ENCODE results near the gene CAMK2G. TPM values are rescaled to one million over a fixed set of nuclear protein-coding genes. Genes with fewer than 3 reads are reported as not detected.

The CAMK2G gene
- total RNA-seq, 5 donors from 2014 or later (not counting 1 experiment from before 2014, with no cell fraction given), result 50.6 to 59.9 (median 55.5) TPM

GRCh38 chr10:73819081-73819480 is 55.3 kb downstream of the CAMK2G start:
- WGBS (ENCODE audit: insufficient coverage), result 85% methylated on average over 5 of the region's 5 CpGs
- POLR2A ChIA-PET, result no interaction called here

GRCh38 chr10:73818402-73818801 is 56.0 kb downstream of the CAMK2G start:
- POLR2A ChIA-PET, result no interaction called here

More at GRCh38 chr10:73819081-73819480, 55.3 kb downstream of the CAMK2G start:
- Mint-ChIP-seq H3K4me1 (no peaks in the 10 kb centered on the region), H3K27ac (peak overlapping the region in 1 of 2 donors; percentile 23), H3K4me3 (no peak overlapping the region), H3K9me3 (no peaks in the 10 kb centered on the region), H3K36me3 (peaks cover 42% of the 10 kb centered on the region), H3K27me3 (no peaks in the 10 kb centered on the region)
- DNase-seq, result no peak
- no peaks in the 10 kb centered on the region for H3K9me3 ChIP-seq
- ATAC-seq (replicated peaks in 1 of 4), result no peak
- H3K36me3 ChIP-seq (ENCODE audit: control insufficient read depth in 2 of 2, extremely low read depth in 1 of 2, insufficient read depth in 1 of 2, low read length in 1 of 2), result peaks cover 21 to 72% of the 10 kb centered on the region in 2 donors
- no peak overlapping the region for H3K4me3 ChIP-seq (ENCODE audit: control insufficient read depth in 1 of 2, extremely low read depth in 1 of 2, low read length in 1 of 2)
- H3K27ac ChIP-seq (ENCODE audit: low read length), result no peak overlapping the region
- H3K4me1 ChIP-seq (ENCODE audit: control insufficient read depth in 1 of 2, extremely low read depth in 1 of 2, insufficient read depth in 2 of 2, low read length in 2 of 2), result no peaks in the 10 kb centered on the region
- CTCF ChIA-PET, result no interaction called here
- no peaks in the 10 kb centered on the region for H3K27me3 ChIP-seq (replicated peaks in 1 of 2; ENCODE audit: control insufficient read depth in 2 of 2, extremely low read depth in 1 of 2, insufficient read depth in 2 of 2, low read length in 1 of 2)

GRCh38 chr10:73817826-73818225 is 56.5 kb downstream of the CAMK2G start:
- 94% methylated on average over 5 of the region's 5 CpGs for WGBS (ENCODE audit: insufficient coverage)
- peaks cover 18 to 70% of the 10 kb centered on the region in 2 donors for H3K36me3 ChIP-seq (ENCODE audit: control insufficient read depth in 2 of 2, extremely low read depth in 1 of 2, insufficient read depth in 1 of 2, low read length in 1 of 2)
- no peak overlapping the region for H3K4me3 ChIP-seq (ENCODE audit: control insufficient read depth in 1 of 2, extremely low read depth in 1 of 2, low read length in 1 of 2)
- peak overlapping the region in 1 of 2 donors; percentile 49 for H3K27ac Mint-ChIP-seq
- no peak for DNase-seq
- ChIA-PET CTCF (no interaction called here), POLR2A (no interaction called here)
- no peaks in the 10 kb centered on the region for H3K27me3 ChIP-seq (replicated peaks in 1 of 2; ENCODE audit: control insufficient read depth in 2 of 2, extremely low read depth in 1 of 2, insufficient read depth in 2 of 2, low read length in 1 of 2)
- H3K36me3 Mint-ChIP-seq, result peaks cover 52% of the 10 kb centered on the region
- H3K9me3 ChIP-seq, result no peaks in the 10 kb centered on the region
- H3K4me1 Mint-ChIP-seq, result peaks cover 0 to 9% (median 0%) of the 10 kb centered on the region in 3 donors
- no peaks in the 10 kb centered on the region for H3K27me3 Mint-ChIP-seq
- no peaks in the 10 kb centered on the region for H3K9me3 Mint-ChIP-seq
- H3K27ac ChIP-seq (ENCODE audit: low read length), result no peak overlapping the region
- no peaks in the 10 kb centered on the region for H3K4me1 ChIP-seq (ENCODE audit: control insufficient read depth in 1 of 2, extremely low read depth in 1 of 2, insufficient read depth in 2 of 2, low read length in 2 of 2)
- ATAC-seq (replicated peaks in 1 of 4), result no peak
- H3K4me3 Mint-ChIP-seq, result no peak overlapping the region

More at GRCh38 chr10:73818402-73818801, 56.0 kb downstream of the CAMK2G start:
- peaks cover 21 to 71% of the 10 kb centered on the region in 2 donors for H3K36me3 ChIP-seq (ENCODE audit: control insufficient read depth in 2 of 2, extremely low read depth in 1 of 2, insufficient read depth in 1 of 2, low read length in 1 of 2)
- no peak for ATAC-seq (replicated peaks in 1 of 4)
- no peaks in the 10 kb centered on the region for H3K4me1 ChIP-seq (ENCODE audit: control insufficient read depth in 1 of 2, extremely low read depth in 1 of 2, insufficient read depth in 2 of 2, low read length in 2 of 2)
- CTCF ChIA-PET, result interaction anchor here in 1 of 2 donors (0.7 kb wide), 1 partner anchor 10 kb away, joined by 4 read pairs; no protein-coding TSS in a partner anchor
- Mint-ChIP-seq H3K27me3 (no peaks in the 10 kb centered on the region), H3K4me3 (no peak overlapping the region), H3K4me1 (peaks cover 0 to 5% (median 0%) of the 10 kb centered on the region in 3 donors), H3K27ac (no peak overlapping the region), H3K36me3 (peaks cover 46% of the 10 kb centered on the region), H3K9me3 (no peaks in the 10 kb centered on the region)
- no peak for DNase-seq
- no peak overlapping the region for H3K4me3 ChIP-seq (ENCODE audit: control insufficient read depth in 1 of 2, extremely low read depth in 1 of 2, low read length in 1 of 2)
- WGBS (ENCODE audit: insufficient coverage), result 93% methylated on average over 8 of the region's 10 CpGs
- H3K9me3 ChIP-seq, result no peaks in the 10 kb centered on the region
- H3K27me3 ChIP-seq (replicated peaks in 1 of 2; ENCODE audit: control insufficient read depth in 2 of 2, extremely low read depth in 1 of 2, insufficient read depth in 2 of 2, low read length in 1 of 2), result no peaks in the 10 kb centered on the region
- no peak overlapping the region for H3K27ac ChIP-seq (ENCODE audit: low read length)

- H3K4me1 ChIP-seq (ENCODE audit: control insufficient read depth in 1 of 2, extremely low read depth in 1 of 2, insufficient read depth in 2 of 2, low read length in 2 of 2), result peaks cover 0 to 3% of the 10 kb centered on the region in 2 experiments
- peaks cover 11 to 66% of the 10 kb centered on the region in 2 donors for H3K36me3 ChIP-seq (ENCODE audit: control insufficient read depth in 2 of 2, extremely low read depth in 1 of 2, insufficient read depth in 1 of 2, low read length in 1 of 2)
- Mint-ChIP-seq H3K9me3 (no peaks in the 10 kb centered on the region), H3K4me3 (no peak overlapping the region), H3K4me1 (peaks cover 1 to 13% (median 2%) of the 10 kb centered on the region in 3 donors), H3K36me3 (peaks cover 52% of the 10 kb centered on the region), H3K27me3 (no peaks in the 10 kb centered on the region), H3K27ac (peak overlapping the region; percentile 12 to 43)
- no peaks in the 10 kb centered on the region for H3K27me3 ChIP-seq (replicated peaks in 1 of 2; ENCODE audit: control insufficient read depth in 2 of 2, extremely low read depth in 1 of 2, insufficient read depth in 2 of 2, low read length in 1 of 2)
- H3K27ac ChIP-seq (ENCODE audit: low read length), result no peak overlapping the region
- H3K4me3 ChIP-seq (ENCODE audit: control insufficient read depth in 1 of 2, extremely low read depth in 1 of 2, low read length in 1 of 2), result no peak overlapping the region
- ChIA-PET CTCF (no interaction called here), POLR2A (interaction anchor here in 1 of 2 donors (0.7 kb wide), 1 partner anchor 33 kb away, joined by 3 read pairs; no protein-coding TSS in a partner anchor)
- no peaks in the 10 kb centered on the region for H3K9me3 ChIP-seq
- ATAC-seq (replicated peaks in 1 of 4) (no peak), DNase-seq (no peak)
- 98% methylated on average over 5 of the region's 10 CpGs for WGBS (ENCODE audit: insufficient coverage)
Observed at GRCh38 chr10:73816917-73817729, 57.2 kb downstream of the CAMK2G start.

GRCh38 chr10:73815719-73816030 is 58.7 kb downstream of the CAMK2G start:
- Mint-ChIP-seq H3K4me1 (peaks cover 2 to 13% (median 2%) of the 10 kb centered on the region in 3 donors), H3K27me3 (no peaks in the 10 kb centered on the region), H3K36me3 (peaks cover 47% of the 10 kb centered on the region), H3K4me3 (no peak overlapping the region), H3K27ac (peak overlapping the region in 1 of 2 donors; percentile 10), H3K9me3 (no peaks in the 10 kb centered on the region)
- ChIA-PET CTCF (interaction anchor here (0.6 to 1.3 kb wide), 3 partner anchors 20 to 64 kb away, joined by 3 to 5 read pairs (median 3); no protein-coding TSS in a partner anchor), POLR2A (no interaction called here)
- ATAC-seq (replicated peaks in 1 of 4) (no peak), DNase-seq (no peak)
- peaks cover 11 to 54% of the 10 kb centered on the region in 2 donors for H3K36me3 ChIP-seq (ENCODE audit: control insufficient read depth in 2 of 2, extremely low read depth in 1 of 2, insufficient read depth in 1 of 2, low read length in 1 of 2)
- no peaks in the 10 kb centered on the region for H3K9me3 ChIP-seq
- no peaks in the 10 kb centered on the region for H3K27me3 ChIP-seq (replicated peaks in 1 of 2; ENCODE audit: control insufficient read depth in 2 of 2, extremely low read depth in 1 of 2, insufficient read depth in 2 of 2, low read length in 1 of 2)
- H3K27ac ChIP-seq (ENCODE audit: low read length), result no peak overlapping the region
- peaks cover 0 to 6% of the 10 kb centered on the region in 2 experiments for H3K4me1 ChIP-seq (ENCODE audit: control insufficient read depth in 1 of 2, extremely low read depth in 1 of 2, insufficient read depth in 2 of 2, low read length in 2 of 2)
- H3K4me3 ChIP-seq (ENCODE audit: control insufficient read depth in 1 of 2, extremely low read depth in 1 of 2, low read length in 1 of 2), result no peak overlapping the region

- Mint-ChIP-seq H3K27ac (no peak overlapping the region), H3K4me1 (peaks cover 6 to 19% (median 7%) of the 10 kb centered on the region in 3 donors), H3K36me3 (peaks cover 47% of the 10 kb centered on the region), H3K9me3 (no peaks in the 10 kb centered on the region), H3K27me3 (no peaks in the 10 kb centered on the region), H3K4me3 (no peak overlapping the region)
- Histone ChIP-seq H3K27me3 (replicated peaks in 1 of 2; ENCODE audit: control insufficient read depth in 2 of 2, extremely low read depth in 1 of 2, insufficient read depth in 2 of 2, low read length in 1 of 2) (no peaks in the 10 kb centered on the region), H3K9me3 (no peaks in the 10 kb centered on the region), H3K36me3 (ENCODE audit: control insufficient read depth in 2 of 2, extremely low read depth in 1 of 2, insufficient read depth in 1 of 2, low read length in 1 of 2) (peaks cover 11 to 54% of the 10 kb centered on the region in 2 donors), H3K4me1 (ENCODE audit: control insufficient read depth in 1 of 2, extremely low read depth in 1 of 2, insufficient read depth in 2 of 2, low read length in 2 of 2) (peaks cover 0 to 11% of the 10 kb centered on the region in 2 experiments), H3K27ac (ENCODE audit: low read length) (no peak overlapping the region), H3K4me3 (ENCODE audit: control insufficient read depth in 1 of 2, extremely low read depth in 1 of 2, low read length in 1 of 2) (no peak overlapping the region)
- ChIA-PET CTCF (interaction anchor here (0.6 to 1.3 kb wide), 3 partner anchors 20 to 65 kb away, joined by 3 to 5 read pairs (median 3); no protein-coding TSS in a partner anchor), POLR2A (no interaction called here)
- ATAC-seq (replicated peaks in 1 of 4) (no peak), DNase-seq (peak in 1 of 35 experiments; percentile 34)
- WGBS (ENCODE audit: insufficient coverage), result 89% methylated on average over 16 of the region's 22 CpGs
Observed at GRCh38 chr10:73814896-73815718, 59.2 kb downstream of the CAMK2G start.

All from T-cell (primary cell).